Measurements from ENCODE around the gene DPP6.

DNA sequence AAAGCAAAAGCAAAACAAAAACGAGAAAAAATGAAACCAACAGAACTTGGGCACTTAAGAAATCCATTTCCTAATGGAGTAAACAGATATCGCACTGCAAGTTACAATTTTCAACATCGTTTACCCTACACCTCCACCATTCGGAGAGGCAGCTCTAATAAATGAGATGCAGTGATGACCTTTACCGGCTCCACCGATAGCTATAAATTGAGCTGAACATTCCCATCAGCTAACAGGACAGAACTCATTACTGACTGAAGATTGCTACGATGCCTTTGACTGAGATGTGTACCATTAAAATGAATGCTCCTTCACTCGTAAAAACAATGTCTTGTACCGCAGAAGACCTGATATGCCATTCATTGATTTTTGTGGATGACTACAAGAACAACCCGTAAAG lies 465.6 kb downstream of the DPP6 start:
- TF ChIP-seq, protein P1, sequence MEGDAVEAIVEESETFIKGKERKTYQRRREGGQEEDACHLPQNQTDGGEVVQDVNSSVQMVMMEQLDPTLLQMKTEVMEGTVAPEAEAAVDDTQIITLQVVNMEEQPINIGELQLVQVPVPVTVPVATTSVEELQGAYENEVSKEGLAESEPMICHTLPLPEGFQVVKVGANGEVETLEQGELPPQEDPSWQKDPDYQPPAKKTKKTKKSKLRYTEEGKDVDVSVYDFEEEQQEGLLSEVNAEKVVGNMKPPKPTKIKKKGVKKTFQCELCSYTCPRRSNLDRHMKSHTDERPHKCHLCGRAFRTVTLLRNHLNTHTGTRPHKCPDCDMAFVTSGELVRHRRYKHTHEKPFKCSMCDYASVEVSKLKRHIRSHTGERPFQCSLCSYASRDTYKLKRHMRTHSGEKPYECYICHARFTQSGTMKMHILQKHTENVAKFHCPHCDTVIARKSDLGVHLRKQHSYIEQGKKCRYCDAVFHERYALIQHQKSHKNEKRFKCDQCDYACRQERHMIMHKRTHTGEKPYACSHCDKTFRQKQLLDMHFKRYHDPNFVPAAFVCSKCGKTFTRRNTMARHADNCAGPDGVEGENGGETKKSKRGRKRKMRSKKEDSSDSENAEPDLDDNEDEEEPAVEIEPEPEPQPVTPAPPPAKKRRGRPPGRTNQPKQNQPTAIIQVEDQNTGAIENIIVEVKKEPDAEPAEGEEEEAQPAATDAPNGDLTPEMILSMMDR (IDR thresholded peaks at IDR 0.05): no peak
- no peak for TF ChIP-seq POLR2A (IDR thresholded peaks at IDR 0.05)

Data from heart left ventricle (tissue), 13 donors.